ENCODE measurements around the gene CAMK2G.
"Not testable (repeated sequence)": the region's sequence is repeated elsewhere in the genome, so short reads cannot be mapped to it uniquely, and the experiment has no call there.

CAMK2G gene

DNA sequence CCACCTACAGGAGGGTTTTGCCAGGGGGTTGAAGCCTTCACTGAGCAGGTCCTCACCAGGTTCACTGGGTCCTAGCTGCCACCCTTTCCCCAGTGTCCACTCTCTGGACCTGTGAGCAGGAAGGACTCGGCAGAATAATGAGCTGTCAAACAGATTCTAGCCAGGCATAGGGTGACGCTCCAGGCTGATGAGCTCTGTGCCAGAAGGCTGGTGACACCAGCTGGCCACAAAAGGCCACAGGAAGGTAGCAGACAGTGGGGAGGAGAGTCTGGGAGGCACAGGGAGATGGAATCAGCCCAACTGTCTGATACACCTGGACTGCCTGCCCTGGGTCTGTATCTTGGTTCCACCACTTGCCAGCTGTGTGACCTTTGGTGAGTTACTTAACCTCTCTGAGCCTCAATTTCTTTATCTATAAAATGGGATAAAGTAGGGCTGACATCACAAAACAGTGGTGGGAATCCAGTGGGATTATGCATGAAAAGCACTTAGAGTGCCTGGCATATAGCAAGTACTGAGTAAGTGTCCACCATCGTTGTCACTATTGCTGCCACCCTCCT lies 36.3 kb downstream of the CAMK2G start:
- no peak for DNase-seq

DNA sequence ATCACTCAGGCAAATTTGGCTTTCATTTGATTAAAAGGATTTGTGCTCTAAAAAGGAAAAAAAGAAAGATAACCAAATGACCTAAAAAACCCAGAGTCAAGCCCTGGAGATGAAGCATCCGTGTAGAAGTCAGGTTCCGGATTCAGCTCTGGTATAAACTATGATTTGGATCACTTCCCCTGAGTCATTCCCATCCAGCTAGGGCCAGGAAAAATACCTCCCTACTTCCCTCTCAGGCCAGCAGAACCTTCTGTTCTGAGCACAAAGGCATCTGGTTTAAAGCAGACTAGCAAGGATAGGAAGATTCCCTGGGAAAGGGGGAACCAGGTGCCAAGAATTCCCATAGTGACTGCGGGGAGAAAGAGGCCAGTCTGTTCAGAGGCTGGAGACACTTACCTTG lies 37.3 kb downstream of the CAMK2G start:
- DNase-seq = no peak

DNA sequence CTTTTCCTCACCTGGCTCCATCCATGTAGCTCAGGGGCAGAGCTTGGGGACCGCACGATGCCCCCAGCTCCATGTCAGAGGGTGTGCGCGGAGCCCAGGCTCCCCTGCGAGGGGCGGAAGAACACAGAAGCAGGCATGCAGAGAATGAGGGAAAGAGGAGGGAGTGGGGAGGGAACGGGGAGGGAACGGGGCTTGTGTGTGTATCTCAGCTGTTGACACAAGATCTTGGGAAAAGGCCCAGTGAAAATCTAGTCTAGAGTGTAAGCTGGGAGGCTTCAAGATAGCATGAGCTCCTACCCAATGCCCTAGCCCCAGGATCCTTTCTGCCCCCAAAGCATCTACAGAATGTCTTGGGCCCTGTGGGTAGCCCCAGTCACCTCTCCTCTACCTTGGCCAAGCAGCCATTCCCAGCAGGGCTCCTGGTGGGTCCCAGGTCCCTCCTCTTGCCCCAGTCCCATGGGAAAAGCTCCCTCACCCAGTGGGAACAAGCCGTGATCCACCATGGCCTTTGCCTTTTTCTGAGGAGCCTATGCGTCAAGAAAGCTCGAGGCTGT lies 37.9 kb downstream of the CAMK2G start:
- DNase-seq = no peak

DNA sequence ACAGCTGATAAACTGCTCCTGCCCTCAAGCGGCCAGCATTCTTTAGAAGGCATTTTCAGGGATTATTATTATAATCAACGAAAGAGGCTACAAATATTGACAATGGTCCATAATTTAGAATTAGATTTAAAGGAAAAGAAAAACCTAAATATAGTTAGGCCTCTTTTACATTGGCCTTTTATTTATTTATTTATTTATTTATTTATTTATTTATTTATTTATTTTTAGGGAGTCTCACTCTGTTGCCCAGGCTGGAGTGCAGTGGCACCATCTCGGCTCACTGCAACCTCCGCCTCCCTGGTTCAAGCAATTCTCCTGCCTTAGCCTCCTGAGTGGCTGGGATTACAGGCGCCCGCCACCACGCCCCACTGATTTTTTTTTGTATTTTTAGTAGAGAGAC lies 45.3 kb downstream of the CAMK2G start:
- DNase-seq = not testable (repeated sequence)

DNA sequence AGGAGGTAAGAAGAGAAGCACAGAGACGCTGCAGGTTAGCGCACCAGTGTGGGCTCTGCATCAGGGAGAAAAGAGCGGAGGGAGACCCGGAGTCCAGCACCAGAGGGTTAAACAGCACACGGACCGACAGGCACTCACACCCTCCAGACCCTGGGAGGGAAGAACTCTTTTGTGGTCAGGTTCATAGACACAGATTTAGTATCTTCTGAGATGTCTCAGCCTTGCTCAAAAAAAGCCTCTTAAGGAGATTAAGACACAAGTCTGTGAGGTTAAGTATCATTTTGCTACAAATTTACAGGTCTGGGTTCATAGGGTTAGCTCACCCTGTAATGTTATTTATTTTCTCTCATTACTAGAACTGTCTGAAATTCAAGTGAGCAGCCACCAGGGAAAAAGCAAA lies 46.2 kb downstream of the CAMK2G start:
- DNase-seq = no peak

DNA sequence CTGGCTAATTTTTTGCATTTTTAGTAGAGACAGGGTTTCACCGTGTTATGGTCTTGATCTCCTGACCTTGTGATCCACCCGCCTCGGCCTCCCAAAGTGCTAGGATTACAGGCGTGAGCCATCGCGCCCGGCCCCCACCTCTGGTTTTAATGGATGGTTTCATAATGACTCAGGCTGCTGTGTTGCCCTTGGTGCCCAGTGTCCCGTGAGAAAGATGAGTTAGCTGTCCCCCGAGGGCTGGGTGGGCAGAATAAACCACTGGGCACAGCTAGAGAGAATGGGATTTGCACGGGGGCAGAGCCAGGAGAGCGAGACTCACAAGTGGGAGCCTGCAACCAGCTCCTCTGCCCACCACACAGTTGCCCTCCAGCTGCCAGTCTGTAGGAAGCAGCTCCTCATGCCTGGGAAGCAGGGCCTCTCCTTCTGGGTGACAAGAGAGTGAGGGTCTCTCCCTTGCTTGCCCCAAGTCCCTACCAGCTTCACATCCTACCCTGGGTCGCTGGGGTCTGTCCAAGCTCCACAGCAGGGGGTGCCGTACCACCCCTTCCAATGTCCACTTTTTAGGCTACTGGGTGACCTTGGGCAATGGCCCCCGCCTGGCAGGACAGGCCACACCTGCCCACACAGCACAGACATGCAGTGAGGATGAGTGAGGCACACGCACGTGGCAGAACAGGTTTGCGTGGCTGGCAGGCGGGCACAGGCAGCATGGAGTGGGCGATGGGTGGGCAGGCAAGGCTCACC lies 46.8 kb downstream of the CAMK2G start:
- no peak for DNase-seq

DNA sequence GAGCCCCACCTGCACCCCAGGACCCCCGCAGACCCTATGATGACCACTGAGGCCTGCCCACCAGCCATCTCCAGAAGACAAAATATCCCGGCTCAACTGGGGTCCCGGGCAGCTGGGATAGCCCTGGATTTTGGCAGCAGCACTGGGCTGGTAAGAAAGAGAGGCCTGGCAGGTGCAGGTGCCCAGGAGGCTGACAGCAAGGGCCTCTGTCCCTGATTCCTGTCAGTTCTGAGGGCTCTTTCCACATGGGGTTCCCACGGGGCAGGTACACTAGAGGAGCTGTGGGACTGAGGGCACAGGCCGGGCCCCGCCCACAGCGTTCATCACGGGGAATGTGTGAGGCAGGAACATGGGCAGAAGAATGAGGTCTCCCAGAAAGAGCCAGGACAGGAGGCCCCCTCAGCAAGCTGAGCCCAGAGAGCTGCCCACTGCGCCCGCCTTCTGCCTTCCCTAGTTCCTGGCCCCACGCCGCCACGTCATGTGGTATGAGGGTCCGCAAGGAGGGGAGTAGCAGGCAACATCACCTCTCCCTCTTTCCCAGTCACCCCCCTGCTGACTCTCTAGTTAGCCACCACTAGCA lies 50.1 kb downstream of the CAMK2G start:
- DNase-seq = no peak

DNA sequence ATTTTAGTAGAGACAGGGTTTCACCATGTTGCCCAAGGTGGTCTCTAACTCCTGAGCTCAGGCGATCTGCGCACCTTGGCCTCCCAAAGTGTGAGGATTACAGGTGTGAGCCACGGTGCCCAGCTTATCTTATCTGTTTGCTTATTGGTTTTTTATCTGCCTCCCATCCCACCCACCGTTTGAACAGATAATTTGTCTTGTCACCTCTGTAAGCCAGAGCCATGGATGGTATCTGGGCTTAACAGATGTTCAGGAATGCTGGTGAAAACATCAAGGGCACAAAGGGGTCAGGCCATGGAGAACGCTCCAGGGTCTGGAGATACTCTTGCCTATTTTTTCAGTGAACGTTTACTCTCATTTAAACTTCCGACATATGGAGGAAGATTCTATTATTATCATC lies 51.0 kb downstream of the CAMK2G start:
- no peak for DNase-seq

DNA sequence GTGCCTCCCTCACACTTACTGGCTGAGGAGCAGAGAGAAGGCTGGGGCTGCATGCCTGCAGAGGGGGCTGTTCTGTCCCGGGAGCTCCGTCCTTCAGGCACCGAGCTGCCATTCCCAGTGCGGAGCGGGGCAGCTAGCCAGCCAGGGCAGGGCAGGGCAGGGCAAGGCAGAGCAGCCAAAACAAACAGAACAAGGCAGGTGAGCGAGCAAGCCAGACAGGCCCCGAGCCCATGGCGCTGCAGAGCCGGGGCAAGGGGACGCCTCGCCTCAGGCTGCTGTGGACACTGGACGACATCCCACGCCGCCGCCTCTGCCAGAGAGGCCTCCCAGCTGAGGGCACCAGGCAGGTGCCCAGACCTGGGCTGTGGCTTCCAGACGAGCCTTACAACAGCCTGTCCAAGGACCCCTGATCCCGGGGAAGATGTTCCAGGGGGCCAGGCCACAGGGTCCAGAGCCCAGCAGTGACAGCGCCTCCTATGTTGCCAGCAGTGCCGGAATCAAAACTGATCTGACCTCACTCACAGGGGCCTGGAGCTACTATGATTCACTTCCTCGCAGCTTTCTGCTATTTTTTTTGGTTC lies 54.8 kb downstream of the CAMK2G start:
- DNase-seq = no peak

DNA sequence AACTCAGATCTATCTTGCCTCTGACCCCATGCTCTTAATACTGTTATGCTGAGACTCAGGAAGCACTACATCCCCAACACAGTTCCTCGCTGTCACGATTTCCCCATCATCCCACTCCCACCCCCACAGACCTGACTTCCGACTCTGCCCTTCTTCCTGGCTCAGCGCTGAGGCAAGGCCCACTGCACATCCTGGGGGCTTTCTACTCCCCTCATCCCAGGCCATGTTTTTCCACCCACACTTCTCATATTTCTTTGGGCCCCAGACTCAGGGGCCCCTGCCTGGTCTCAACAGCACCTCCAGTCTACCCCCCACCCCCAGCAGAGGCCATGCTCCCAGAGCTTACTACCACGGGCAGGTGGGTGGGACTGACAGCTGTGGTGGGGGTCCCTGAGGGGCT lies 55.3 kb downstream of the CAMK2G start:
- no peak for DNase-seq

DNA sequence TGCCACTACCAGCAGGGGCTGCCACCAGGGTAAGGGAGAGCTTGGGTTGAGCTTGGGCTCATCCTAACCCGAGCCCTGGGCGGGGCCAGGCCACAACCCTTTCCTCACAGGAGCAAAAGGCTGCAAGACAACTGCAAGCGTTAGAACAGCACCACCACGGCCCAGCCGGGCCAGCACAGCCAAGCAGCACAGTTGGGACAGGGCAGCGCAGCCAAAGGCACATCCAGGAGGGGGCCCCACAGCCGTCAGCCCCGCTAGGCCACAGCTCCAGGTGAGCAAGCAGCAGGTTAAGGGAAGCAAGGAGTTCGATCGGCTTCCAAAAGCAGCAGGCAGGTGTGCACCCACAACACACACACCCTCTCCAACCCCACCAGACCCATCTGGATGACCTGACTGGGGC lies 56.0 kb downstream of the CAMK2G start:
- no peak for DNase-seq

DNA sequence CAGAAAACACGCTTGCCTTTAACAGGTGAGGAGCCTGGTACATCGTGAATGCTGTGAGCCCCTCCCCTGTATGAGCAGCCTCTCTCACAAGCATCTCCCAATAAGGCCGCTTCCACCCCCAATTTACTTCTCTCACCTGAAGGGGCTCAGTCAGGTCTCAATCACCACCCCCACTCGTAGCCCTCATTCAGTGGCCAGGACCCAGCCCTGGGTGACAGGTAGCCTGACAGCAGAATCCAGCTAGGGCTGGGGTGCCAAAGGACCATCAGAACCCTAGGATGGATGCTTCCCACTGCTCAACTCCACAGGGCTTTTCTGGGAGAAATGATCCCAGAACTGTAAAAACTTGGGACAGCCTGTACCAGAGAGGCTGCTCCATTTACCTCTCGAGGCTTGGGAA lies 56.5 kb downstream of the CAMK2G start:
- DNase-seq = no peak

DNA sequence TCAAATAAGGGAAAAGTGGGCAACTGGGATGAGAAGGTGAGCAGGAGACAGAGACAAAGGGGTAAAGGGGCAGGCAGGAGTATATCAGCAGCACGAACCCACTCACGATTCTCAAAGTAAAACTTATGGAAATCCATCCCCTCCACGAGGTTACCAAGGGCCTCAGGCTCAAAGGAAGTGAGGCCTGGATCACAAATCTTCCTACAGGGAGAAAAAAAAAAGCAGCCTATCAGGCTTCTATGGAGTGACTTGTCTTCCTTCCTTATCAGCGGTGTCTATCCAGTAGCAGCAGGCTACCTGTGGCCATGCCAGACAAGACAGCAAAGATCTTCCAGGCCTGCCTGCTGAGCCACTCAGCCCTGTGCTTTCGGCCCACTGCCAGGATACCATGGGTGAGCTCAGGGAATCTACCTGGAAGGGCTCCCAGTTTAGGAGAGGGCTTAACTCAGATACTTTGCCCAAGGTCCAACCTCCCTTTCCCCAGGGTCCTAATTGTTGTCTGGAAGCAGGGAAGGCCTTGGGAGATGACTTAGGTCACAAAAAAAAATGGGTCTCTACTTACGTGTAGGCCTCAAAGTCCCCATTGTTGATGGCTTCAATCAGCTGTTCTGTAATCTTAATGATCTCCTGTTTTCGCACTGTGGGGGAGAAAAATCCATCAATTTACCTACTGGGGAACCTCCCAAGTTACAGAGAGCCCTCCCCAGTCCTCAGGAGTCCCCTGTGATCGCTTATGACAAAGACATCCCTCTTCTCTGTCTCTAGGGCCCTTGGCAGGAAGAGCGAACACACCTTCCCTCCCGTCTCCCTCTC lies 57.2 kb downstream of the CAMK2G start:
- DNase-seq = no peak

DNA sequence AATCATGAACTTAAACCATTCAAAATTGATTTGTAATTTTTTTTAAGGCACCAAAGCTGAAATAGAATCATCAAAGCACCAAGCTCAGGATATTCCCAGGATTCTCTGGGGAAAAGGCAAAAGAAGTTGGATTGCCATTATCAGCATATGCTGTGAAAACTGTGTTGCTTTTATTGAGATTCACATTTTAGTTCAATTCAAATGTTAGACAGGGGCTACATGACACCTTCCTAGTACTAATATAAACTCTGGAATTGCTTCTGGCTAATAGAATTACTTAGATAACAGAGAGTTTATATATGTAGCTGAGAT lies 58.7 kb downstream of the CAMK2G start:
- DNase-seq = no peak

DNA sequence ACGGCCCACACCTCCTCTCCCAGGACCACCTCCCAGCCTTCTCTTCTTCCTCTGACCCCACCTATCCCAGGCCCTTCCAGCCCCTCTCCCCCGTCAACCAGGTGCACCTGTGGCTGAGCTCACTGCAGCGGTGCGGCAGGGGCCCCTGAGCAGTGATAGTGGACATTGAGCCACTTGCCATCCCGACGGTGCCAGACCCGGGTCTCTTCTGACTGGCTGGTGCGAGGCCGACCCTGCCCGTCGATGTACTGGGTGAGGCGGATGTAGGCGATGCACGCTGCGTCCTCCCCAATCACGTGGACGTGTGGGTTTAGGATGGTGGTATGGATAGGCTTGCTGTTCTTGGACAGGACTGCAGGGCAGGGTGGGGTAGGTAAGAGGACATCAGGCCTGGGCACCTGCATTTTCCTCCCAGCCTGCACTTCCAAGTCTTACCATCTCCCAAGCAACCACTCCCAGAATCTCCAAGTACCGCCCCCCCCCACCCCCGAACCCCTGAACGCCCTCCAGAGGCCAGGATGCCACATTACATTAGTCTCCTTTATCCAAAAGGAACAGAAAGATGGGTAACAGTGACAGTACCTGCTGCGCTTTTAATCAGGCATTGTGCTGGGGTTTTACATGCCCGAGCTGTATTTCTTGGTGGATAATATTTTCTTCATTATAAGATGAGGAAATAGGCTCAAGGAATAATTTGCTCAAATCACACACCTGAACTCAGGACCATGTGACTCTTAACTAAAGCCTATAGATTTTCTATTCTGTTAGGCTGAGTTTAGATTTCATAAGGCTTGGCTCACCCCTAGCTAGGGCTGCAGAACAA lies 59.2 kb downstream of the CAMK2G start:
- no peak for DNase-seq

DNA sequence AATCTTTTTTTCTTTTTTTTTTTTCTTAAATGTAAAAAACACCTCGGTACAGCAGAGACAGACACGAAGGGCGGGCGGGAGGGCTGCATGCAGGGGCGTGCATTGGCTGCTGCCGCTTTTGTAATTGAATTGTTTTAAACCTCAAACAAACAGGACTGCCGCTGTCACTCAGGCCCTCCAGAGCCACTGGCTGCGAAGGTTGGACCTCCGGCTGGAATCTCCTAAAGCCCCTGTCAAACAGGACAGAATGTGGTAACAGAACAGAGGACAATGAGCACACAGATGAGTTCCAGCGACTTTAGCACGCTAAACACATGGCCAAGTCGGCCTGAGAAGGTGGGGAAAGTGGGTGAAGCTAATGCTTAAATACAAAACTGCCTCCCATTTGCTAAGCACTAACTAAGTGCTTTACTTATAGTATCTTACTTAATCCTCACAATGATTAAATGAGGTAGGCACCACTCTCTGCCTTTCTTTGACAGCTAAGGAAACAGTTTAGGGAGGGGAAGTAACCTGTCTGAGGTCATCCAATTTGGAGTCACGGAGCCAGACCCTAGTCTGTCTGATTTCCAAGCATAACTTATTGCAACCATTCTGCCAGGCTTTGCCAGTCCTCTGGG lies 60.0 kb downstream of the CAMK2G start:
- DNase-seq = no peak

DNA sequence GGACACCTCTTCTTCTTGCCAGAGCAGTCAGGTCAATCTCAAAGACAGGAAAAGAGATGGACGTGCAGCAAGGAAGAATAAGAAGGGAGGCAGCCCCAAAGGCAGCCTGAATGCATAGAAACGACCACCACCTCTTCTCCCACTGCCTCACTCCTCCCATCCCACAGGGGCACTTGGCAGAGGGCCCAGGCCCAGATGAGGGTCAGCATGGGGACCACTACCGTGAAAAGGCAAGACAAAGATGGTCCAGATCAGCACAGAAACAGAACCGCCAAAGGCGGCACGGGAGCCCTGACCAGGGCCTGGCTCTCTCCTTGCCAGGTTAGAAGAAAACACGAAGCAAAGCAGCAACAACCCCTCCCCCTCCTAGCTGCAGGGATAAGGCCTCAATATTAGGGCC lies 61.0 kb downstream of the CAMK2G start:
- no peak for DNase-seq

DNA sequence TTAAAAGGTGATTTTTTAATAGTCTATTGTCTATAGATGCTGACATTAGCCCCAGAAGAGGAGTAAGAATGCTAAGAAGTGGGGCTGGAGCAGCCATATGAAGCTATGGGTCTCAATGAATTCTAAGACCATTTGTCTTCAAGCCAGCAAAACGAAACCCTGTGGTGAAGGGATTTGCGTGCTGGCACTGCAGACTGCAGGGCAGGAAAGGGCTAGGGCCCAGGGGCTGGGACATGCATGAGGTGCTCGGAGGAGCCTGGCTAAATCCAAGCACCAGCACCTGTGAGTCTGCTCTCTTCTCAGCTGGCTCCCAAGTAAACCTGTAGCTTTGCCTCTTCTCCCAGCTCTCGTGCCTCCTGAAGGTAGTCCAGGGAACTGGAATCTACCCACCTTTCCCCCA lies 61.7 kb downstream of the CAMK2G start:
- no peak for DNase-seq

DNA sequence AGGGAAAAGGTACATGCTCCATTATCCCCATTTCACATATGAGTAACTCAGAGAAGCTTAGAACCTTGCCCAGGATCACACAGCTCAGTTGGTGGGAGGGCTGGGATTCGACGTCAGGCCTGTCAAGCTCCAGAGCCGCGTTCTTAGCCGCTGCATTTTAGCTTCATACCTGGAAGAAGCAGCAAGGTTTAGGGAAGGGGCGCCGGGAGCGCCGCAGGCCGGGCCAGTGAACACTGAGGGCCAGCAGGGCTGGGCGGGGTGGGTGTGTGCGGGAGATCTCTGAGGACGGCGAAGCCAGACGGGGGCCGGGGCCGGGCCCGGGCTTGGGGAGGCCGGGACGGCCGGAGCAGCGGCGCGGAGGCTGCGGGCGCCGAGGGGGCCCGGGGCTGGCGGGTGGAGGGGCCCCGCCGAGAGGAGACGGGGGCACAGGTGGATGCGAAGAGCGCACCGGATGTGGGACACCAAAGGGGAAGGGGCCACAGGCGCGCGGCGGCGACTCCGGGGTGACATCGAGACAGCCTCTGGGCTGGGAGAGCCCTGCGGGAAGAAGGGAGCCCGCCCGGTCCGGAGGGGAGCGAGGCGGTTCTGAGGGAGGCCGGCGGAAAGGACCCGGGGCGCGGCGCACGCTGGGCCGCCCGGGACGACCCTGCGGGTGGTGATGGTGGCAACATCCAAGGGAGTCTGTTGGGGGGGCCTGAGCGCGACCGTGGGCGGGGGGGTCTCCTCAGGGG lies 63.5 kb downstream of the CAMK2G start:
- DNase-seq = no peak

DNA sequence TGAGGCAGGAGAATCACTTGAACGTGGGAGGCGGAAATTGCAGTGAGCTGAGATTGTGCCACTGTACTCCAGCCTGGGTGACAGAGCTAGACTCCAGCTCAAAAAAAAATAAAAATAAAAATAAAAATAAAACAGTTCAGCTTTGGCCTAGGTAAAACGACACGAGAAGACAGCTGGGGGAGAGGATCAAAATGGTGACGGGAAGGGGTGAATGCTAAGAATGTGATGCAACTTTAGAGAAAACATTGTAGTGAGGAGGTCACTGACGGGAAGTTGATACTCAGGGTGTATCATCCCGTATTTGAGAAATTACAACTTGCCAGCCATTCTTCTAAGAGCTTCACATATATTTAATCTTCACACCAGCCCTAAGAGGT lies 64.0 kb downstream of the CAMK2G start:
- no peak for DNase-seq

All from NCI-H524 (cell line).